Kasumi-1 (cell line): ENCODE data around the gene DLEU7.

Experiments used
- DNase-seq, 2 experiments: peaks; one replicate each; lab custom pipeline; 2025; lab: John Stamatoyannopoulos, UW

DLEU7 gene

GRCh38 chr13:50793026-50793425, 50.5 kb downstream of the DLEU7 start:
- DNase-seq: no peak

- no peak for DNase-seq
These were observed 54.8 kb downstream of the DLEU7 start for GRCh38 chr13:50788551-50789210.

GRCh38 chr13:50787316-50788195, 55.9 kb downstream of the DLEU7 start:
- no peak for DNase-seq

- no peak for DNase-seq
These were observed 59.7 kb downstream of the DLEU7 start for GRCh38 chr13:50783717-50784290.

GRCh38 chr13:50783066-50783465, 60.4 kb downstream of the DLEU7 start:
- DNase-seq: no peak

- DNase-seq: no peak
These were observed 63.1 kb downstream of the DLEU7 start for GRCh38 chr13:50780201-50781015.

GRCh38 chr13:50779443-50780200, 63.9 kb downstream of the DLEU7 start:
- DNase-seq: no peak
